ENCODE measurements around the gene EIF4B. TPM values are rescaled to one million over a fixed set of nuclear protein-coding genes. Genes with fewer than 3 reads are reported as not detected.
A peak's percentile ranks its signal among the peaks of the same experiment; 100 is the strongest.

The EIF4B gene
- total RNA-seq, 1 donor from 2014 or later: 726 TPM

DNA sequence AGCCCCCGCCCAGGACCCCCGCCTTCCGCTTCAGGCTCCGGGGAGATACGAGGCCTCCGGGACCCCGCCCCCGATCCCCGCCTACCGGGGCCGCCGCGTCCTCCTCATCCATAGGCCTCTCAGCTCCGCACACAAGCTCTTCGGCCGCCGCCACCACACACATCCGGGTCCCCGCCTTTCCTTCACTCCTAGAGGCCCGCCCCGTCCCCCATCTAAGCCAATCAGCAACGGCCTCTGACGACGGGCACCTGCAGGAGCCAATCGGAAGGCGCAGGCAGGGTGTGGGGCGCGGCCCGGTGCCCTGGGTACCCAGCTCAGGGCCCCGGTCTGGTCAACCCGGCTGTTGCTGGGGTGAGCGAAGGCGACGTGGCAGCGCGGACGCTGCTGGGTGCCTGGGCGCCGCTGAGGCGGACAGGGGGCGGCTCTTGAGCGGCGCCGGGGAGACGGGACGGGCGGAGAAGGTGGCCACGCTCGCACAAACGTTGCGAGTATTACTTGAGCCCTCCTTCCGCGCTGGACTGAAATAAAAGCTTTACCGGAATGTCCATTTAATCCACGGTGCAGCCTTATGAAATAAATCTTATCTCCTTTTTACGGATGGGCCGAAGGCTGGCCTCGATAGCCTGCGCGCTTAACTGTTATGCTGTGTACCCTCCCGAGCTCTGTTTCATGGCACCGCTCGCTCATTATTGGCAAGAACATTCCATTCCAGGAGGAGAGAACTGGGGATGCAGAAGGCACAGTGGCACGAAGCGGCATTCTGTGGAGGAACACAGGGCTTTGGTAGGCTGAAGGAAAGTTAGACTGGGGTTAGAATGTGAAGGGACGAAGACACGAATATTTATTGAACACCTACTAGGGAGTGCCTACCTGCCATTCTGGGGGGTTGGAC lies 73.2 kb downstream of the EIF4B start, which contains the start of gene SPRYD3:
Gene SPRYD3 (minus strand): TSS at position 165 of the 892 bp plus-strand sequence. CDS start 57 bp downstream, at position 108.
- ATAC-seq (ENCODE audit: low read depth): peak; percentile 98
- intact Hi-C loops (cut with micrococcal nuclease): loop anchor here (1.0 to 10.0 kb wide), 5 partner anchors 20 to 245 kb away; partner anchors contain the start of genes AAAS, CSAD, EIF4B and ZNF740
- H3K27ac Mint-ChIP-seq: peak within 1 kb of the TSS; percentile 87

DNA sequence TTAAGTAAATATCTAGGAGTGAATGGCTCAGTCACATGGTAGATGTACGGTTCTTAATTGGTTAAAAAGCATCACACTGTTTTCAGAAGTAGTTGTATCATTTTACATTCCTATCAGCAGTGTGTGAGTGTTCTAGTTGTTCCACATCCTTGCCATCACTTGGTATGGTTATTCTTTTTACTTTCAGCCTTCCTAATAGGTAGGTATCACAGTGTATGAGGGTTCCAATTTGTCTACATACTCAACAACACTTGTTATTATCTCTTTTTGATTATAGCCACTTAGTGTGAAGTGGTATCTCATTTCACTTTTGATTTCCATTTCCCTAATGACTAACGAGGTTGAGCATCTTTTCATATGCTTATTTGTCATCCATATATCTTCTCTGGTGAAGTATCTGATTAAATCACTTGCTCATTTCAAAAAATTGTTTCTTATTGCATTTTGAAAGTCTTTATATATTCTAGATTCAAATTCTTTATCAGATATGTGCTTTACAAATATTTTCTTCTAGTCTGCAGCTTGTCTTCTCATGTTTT lies 76.5 kb downstream of the EIF4B start:
- Mint-ChIP-seq H3K27me3 (peaks cover 4% of the 10 kb centered on the region), H3K27ac (no peak overlapping the region), H3K9me3 (no peaks in the 10 kb centered on the region), H3K4me3 (no peak overlapping the region), H3K4me1 (peaks cover 17% of the 10 kb centered on the region), H3K36me3 (ENCODE audit: low read depth) (peaks cover 6% of the 10 kb centered on the region)
- TF ChIP-seq, protein P1, sequence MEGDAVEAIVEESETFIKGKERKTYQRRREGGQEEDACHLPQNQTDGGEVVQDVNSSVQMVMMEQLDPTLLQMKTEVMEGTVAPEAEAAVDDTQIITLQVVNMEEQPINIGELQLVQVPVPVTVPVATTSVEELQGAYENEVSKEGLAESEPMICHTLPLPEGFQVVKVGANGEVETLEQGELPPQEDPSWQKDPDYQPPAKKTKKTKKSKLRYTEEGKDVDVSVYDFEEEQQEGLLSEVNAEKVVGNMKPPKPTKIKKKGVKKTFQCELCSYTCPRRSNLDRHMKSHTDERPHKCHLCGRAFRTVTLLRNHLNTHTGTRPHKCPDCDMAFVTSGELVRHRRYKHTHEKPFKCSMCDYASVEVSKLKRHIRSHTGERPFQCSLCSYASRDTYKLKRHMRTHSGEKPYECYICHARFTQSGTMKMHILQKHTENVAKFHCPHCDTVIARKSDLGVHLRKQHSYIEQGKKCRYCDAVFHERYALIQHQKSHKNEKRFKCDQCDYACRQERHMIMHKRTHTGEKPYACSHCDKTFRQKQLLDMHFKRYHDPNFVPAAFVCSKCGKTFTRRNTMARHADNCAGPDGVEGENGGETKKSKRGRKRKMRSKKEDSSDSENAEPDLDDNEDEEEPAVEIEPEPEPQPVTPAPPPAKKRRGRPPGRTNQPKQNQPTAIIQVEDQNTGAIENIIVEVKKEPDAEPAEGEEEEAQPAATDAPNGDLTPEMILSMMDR (IDR thresholded peaks at IDR 0.05): no peak
- POLR2A ChIA-PET: no interaction called here
- CTCF ChIA-PET: interaction anchor here (8.7 kb wide), 1 partner anchor 17 kb away, joined by 77 read pairs; no protein-coding TSS in a partner anchor
- DNase-seq: no peak
- no peak for ATAC-seq (ENCODE audit: low read depth)
- intact Hi-C loops (cut with micrococcal nuclease): no loop called here

More for the DNA sequence above, 73.2 kb downstream of the EIF4B start, which contains the start of gene SPRYD3:
- CTCF ChIA-PET: interaction anchor here (1.1 to 8.7 kb wide), 5 partner anchors 14 to 134 kb away, joined by 3 to 77 read pairs (median 4); no protein-coding TSS in a partner anchor
- Mint-ChIP-seq H3K36me3 (ENCODE audit: low read depth) (peaks cover 36% of the 10 kb centered on the region), H3K4me1 (peaks cover 31% of the 10 kb centered on the region), H3K27me3 (no peaks in the 10 kb centered on the region), H3K9me3 (no peaks in the 10 kb centered on the region), H3K4me3 (peak within 1 kb of the TSS; percentile 92)
- POLR2A ChIA-PET: interaction anchor here (0.7 to 2.2 kb wide), 21 partner anchors 11 to 1275 kb away, joined by 3 to 28 read pairs (median 7); partner anchors contain the start of genes AAAS, CSAD, EIF4B and IGFBP6
- TF ChIP-seq, protein P1 (IDR thresholded peaks at IDR 0.05): no peak
- peak; percentile 98 for DNase-seq

DNA sequence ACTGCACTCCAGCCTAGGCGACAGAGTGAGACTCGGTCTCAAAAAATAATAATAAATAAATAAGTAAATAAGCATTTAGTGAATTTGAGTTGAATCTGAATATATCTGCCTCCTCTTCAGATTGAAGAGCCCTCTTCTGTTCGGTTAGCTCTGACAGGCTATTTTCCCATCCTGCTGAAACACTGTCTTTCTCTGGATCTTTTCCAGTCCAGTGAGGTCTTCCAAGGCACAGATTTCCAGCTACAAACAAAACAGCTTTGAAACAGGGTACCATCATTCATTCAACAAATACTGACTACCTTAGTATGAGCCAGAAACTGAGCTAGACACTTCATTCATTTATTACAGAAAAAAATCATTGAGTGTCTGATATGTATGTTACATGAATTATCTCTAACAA lies 80.1 kb downstream of the EIF4B start:
- no peak for ATAC-seq (ENCODE audit: low read depth)
- POLR2A ChIA-PET: no interaction called here
- TF ChIP-seq, protein P1 (IDR thresholded peaks at IDR 0.05): no peak
- intact Hi-C loops (cut with micrococcal nuclease): loop anchor here (2.0 kb wide), 1 partner anchor 14 kb away; no protein-coding TSS in a partner anchor
- Mint-ChIP-seq H3K27me3 (peaks cover 22% of the 10 kb centered on the region), H3K4me1 (no peaks in the 10 kb centered on the region), H3K9me3 (no peaks in the 10 kb centered on the region), H3K4me3 (no peak overlapping the region), H3K27ac (no peak overlapping the region), H3K36me3 (ENCODE audit: low read depth) (no peaks in the 10 kb centered on the region)
- no peak for DNase-seq
- CTCF ChIA-PET: interaction anchor here (0.7 to 1.0 kb wide), 3 partner anchors 12 to 20 kb away, joined by 3 read pairs; no protein-coding TSS in a partner anchor

DNA sequence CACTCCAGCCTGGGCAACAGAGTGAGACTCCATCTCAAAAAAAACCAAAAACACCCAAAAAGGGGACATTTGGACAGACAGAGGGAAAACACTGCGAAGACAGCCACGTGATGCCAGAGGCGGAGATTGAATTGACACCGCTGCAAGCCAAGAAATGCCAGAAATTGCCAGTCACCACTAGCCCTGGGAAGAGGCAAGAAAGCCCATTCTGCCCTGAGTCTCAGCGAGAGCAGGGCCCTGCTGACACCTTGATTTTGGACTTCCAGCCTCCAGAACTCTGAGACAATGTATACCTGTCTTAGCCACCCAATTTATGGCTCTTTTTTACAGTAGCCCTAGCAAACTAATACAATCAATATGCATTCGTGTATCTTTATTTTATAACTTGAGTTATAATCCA lies 83.8 kb downstream of the EIF4B start:
- Mint-ChIP-seq H3K4me3 (no peak overlapping the region), H3K27ac (no peak overlapping the region), H3K9me3 (no peaks in the 10 kb centered on the region), H3K27me3 (peaks cover 26% of the 10 kb centered on the region), H3K36me3 (ENCODE audit: low read depth) (no peaks in the 10 kb centered on the region), H3K4me1 (no peaks in the 10 kb centered on the region)
- DNase-seq (no peak), ATAC-seq (ENCODE audit: low read depth) (no peak)
- POLR2A ChIA-PET: interaction anchor here (1.3 kb wide), 1 partner anchor 11 kb away, joined by 6 read pairs; the partner anchor contains the start of gene SPRYD3
- CTCF ChIA-PET: interaction anchor here (1.3 to 2.2 kb wide), 2 partner anchors 9 to 24 kb away, joined by 3 to 12 read pairs; no protein-coding TSS in a partner anchor
- intact Hi-C loops (cut with micrococcal nuclease): no loop called here
- TF ChIP-seq, protein P1 (IDR thresholded peaks at IDR 0.05): no peak
